CD1c-positive myeloid dendritic cell (primary cell): ENCODE measurements around the gene RAB7B.

Experiments used
- DNase-seq: peaks from one replicate; pipeline ENCODE4 v3.0.0-alpha.2; 2016; ENCODE audit errors: extremely low spot score

RAB7B gene

GRCh38 chr1:205973377-205974232, 29.6 kb downstream of the RAB7B start:
- no peak for DNase-seq

GRCh38 chr1:205972491-205973168, 30.6 kb downstream of the RAB7B start:
- DNase-seq = no peak

- no peak for DNase-seq
Observed at GRCh38 chr1:205972081-205972480, 31.1 kb downstream of the RAB7B start.

GRCh38 chr1:205971082-205971481, 32.1 kb downstream of the RAB7B start:
- no peak for DNase-seq

GRCh38 chr1:205970486-205970885, 32.7 kb downstream of the RAB7B start:
- DNase-seq = no peak

GRCh38 chr1:205969229-205969628, 34.0 kb downstream of the RAB7B start:
- no peak for DNase-seq

GRCh38 chr1:205967554-205968335, 35.5 kb downstream of the RAB7B start:
- no peak for DNase-seq

- no peak for DNase-seq
Observed at GRCh38 chr1:205965036-205965884, 37.9 kb downstream of the RAB7B start.

GRCh38 chr1:205963352-205964155, 39.6 kb downstream of the RAB7B start:
- DNase-seq = peak; percentile 12

GRCh38 chr1:205962821-205963221, 40.4 kb downstream of the RAB7B start:
- no peak for DNase-seq

GRCh38 chr1:205961991-205962820, 41.0 kb downstream of the RAB7B start:
- peak; percentile 50 for DNase-seq

- DNase-seq = no peak
Observed at GRCh38 chr1:205961405-205961804, 41.8 kb downstream of the RAB7B start.

- no peak for DNase-seq
Observed at GRCh38 chr1:205959789-205960188, 43.4 kb downstream of the RAB7B start.

GRCh38 chr1:205955499-205955898, 47.7 kb downstream of the RAB7B start:
- no peak for DNase-seq

- no peak for DNase-seq
Observed at GRCh38 chr1:205954819-205955404, 48.3 kb downstream of the RAB7B start.

GRCh38 chr1:205951746-205952145, 51.4 kb downstream of the RAB7B start:
- no peak for DNase-seq

- DNase-seq = peak; percentile 49
Observed at GRCh38 chr1:205950826-205951549, 52.2 kb downstream of the RAB7B start.

- DNase-seq = no peak
Observed at GRCh38 chr1:205950280-205950679, 52.9 kb downstream of the RAB7B start.

GRCh38 chr1:205949753-205950152, 53.4 kb downstream of the RAB7B start:
- DNase-seq = no peak
